Measurements from ENCODE around the gene PGPEP1. TPM values are rescaled to one million over a fixed set of nuclear protein-coding genes. Genes with fewer than 3 reads are reported as not detected.
"Not testable (repeated sequence)": the region's sequence is repeated elsewhere in the genome, so short reads cannot be mapped to it uniquely, and the experiment has no call there.

Gene PGPEP1
- total and polyA plus RNA-seq, 4 donors, result 13.0 to 41.6 (median 15.0) TPM

GRCh38 chr19:18353378-18354005 is 13.1 kb downstream of the PGPEP1 start:
- no peak overlapping the region for H3K27ac ChIP-seq (ENCODE audit: low read depth in 1 of 2, low read length in 1 of 2)
- peaks cover 0 to 5% (median 0%) of the 10 kb centered on the region in 4 donors for H3K9me3 ChIP-seq (ENCODE audit: control insufficient read depth in 4 of 4, insufficient read depth in 3 of 4, low read length in 3 of 4)
- H3K9ac ChIP-seq (ENCODE audit: insufficient read depth in 1 of 2, low read length in 2 of 2), result no peak overlapping the region
- no peak for DNase-seq
- peaks cover 5 to 26% (median 19%) of the 10 kb centered on the region in 4 donors for H3K36me3 ChIP-seq (ENCODE audit: control insufficient read depth in 4 of 4, insufficient read depth in 4 of 4, low read length in 4 of 4)
- 91 to 92% methylated on average over 8 of the region's 8 CpGs for WGBS, 2 donors
- TF ChIP-seq CTCF (IDR thresholded peaks at IDR 0.05; ENCODE audit: control extremely low read depth, extremely low read depth), result no peak
- H3K27me3 ChIP-seq (ENCODE audit: control insufficient read depth in 3 of 3, insufficient read depth in 3 of 3, low read length in 2 of 3), result no peaks in the 10 kb centered on the region
- H3K4me1 ChIP-seq (ENCODE audit: control insufficient read depth in 5 of 5, insufficient read depth in 5 of 5, low read length in 5 of 5), result peaks cover 0 to 3% (median 0%) of the 10 kb centered on the region in 5 donors
- H3K4me3 ChIP-seq, result no peak overlapping the region
- ATAC-seq (ENCODE audit: insufficient read depth, low FRiP score), result no peak

- H3K4me1 ChIP-seq (ENCODE audit: control insufficient read depth in 5 of 5, insufficient read depth in 5 of 5, low read length in 5 of 5); DNase-seq; H3K4me3 ChIP-seq; H3K9me3 ChIP-seq (ENCODE audit: control insufficient read depth in 4 of 4, insufficient read depth in 3 of 4, low read length in 3 of 4); H3K9ac ChIP-seq (ENCODE audit: insufficient read depth in 1 of 2, low read length in 2 of 2); H3K27ac ChIP-seq (ENCODE audit: low read depth in 1 of 2, low read length in 1 of 2); ATAC-seq (ENCODE audit: insufficient read depth, low FRiP score); H3K27me3 ChIP-seq (ENCODE audit: control insufficient read depth in 3 of 3, insufficient read depth in 3 of 3, low read length in 2 of 3): not testable (repeated sequence)
- WGBS, 2 donors, result 95 to 96% methylated on average over 6 to 7 of the region's 7 CpGs
- H3K36me3 ChIP-seq (ENCODE audit: control insufficient read depth in 4 of 4, insufficient read depth in 4 of 4, low read length in 4 of 4), result peaks cover 5 to 26% (median 22%) of the 10 kb centered on the region in 4 donors
Measured at GRCh38 chr19:18354743-18355142, 14.3 kb downstream of the PGPEP1 start.

- H3K27ac ChIP-seq (ENCODE audit: low read depth in 1 of 2, low read length in 1 of 2), result no peak overlapping the region
- no peaks in the 10 kb centered on the region for H3K27me3 ChIP-seq (ENCODE audit: control insufficient read depth in 3 of 3, insufficient read depth in 3 of 3, low read length in 2 of 3)
- peaks cover 0 to 3% (median 0%) of the 10 kb centered on the region in 5 donors for H3K4me1 ChIP-seq (ENCODE audit: control insufficient read depth in 5 of 5, insufficient read depth in 5 of 5, low read length in 5 of 5)
- no peak overlapping the region for H3K9ac ChIP-seq (ENCODE audit: insufficient read depth in 1 of 2, low read length in 2 of 2)
- peaks cover 5 to 27% (median 22%) of the 10 kb centered on the region in 4 donors for H3K36me3 ChIP-seq (ENCODE audit: control insufficient read depth in 4 of 4, insufficient read depth in 4 of 4, low read length in 4 of 4)
- H3K4me3 ChIP-seq, result no peak overlapping the region
- 96 to 97% methylated on average over 3 of the region's 3 CpGs for WGBS, 2 donors
- peaks cover 0 to 5% (median 0%) of the 10 kb centered on the region in 4 donors for H3K9me3 ChIP-seq (ENCODE audit: control insufficient read depth in 4 of 4, insufficient read depth in 3 of 4, low read length in 3 of 4)
- ATAC-seq (ENCODE audit: insufficient read depth, low FRiP score) (no peak), DNase-seq (no peak)
- TF ChIP-seq CTCF (IDR thresholded peaks at IDR 0.05; ENCODE audit: control extremely low read depth, extremely low read depth), result no peak
Measured at GRCh38 chr19:18357041-18357440, 16.6 kb downstream of the PGPEP1 start.

- H3K36me3 ChIP-seq (ENCODE audit: control insufficient read depth in 4 of 4, insufficient read depth in 4 of 4, low read length in 4 of 4), result peaks cover 5 to 22% (median 15%) of the 10 kb centered on the region in 4 donors
- no peak overlapping the region for H3K9ac ChIP-seq (ENCODE audit: insufficient read depth in 1 of 2, low read length in 2 of 2)
- no peak for ATAC-seq (ENCODE audit: insufficient read depth, low FRiP score)
- H3K9me3 ChIP-seq (ENCODE audit: control insufficient read depth in 4 of 4, insufficient read depth in 3 of 4, low read length in 3 of 4), result peaks cover 0 to 5% (median 0%) of the 10 kb centered on the region in 4 donors
- peaks cover 0 to 16% (median 8%) of the 10 kb centered on the region in 5 donors for H3K4me1 ChIP-seq (ENCODE audit: control insufficient read depth in 5 of 5, insufficient read depth in 5 of 5, low read length in 5 of 5)
- DNase-seq, result no peak
- no peaks in the 10 kb centered on the region for H3K27me3 ChIP-seq (ENCODE audit: control insufficient read depth in 3 of 3, insufficient read depth in 3 of 3, low read length in 2 of 3)
- H3K4me3 ChIP-seq, result no peak overlapping the region
- WGBS, 2 donors, result 96 to 97% methylated on average over 8 of the region's 8 CpGs
- no peak overlapping the region for H3K27ac ChIP-seq (ENCODE audit: low read depth in 1 of 2, low read length in 1 of 2)
- no peak for TF ChIP-seq CTCF (IDR thresholded peaks at IDR 0.05; ENCODE audit: control extremely low read depth, extremely low read depth)
Measured at GRCh38 chr19:18361646-18362045, 21.2 kb downstream of the PGPEP1 start.

Data from lung (tissue), 12 donors.